HepG2 (cell line): ENCODE data around the gene SEC31A. TPM values are rescaled to one million over a fixed set of nuclear protein-coding genes. Genes with fewer than 3 reads are reported as not detected.

ENCODE experiments used
- DMTF1 ChIP-seq: sonication (generic); formaldehyde crosslinking; IDR thresholded peaks from 2 replicates; pipeline ENCODE4 v1.4.0; 2020; ENCODE audit warnings: mild to moderate bottlenecking, missing genetic modification reagents
- DNMT1 ChIP-seq: sonication (generic); formaldehyde crosslinking; IDR thresholded peaks from 2 replicates; pipeline ENCODE4 v1.5.1; 2020; ENCODE audit warnings: mild to moderate bottlenecking, missing genetic modification reagents
- DNMT3B ChIP-seq: conservative IDR thresholded peaks from 2 replicates; pipeline ENCODE4 v1.6.1; 2016; ENCODE audit warnings: missing biosample characterization, control low read depth
- IKZF1 ChIP-seq: fragments of 450-650 bp; IDR thresholded peaks from 2 replicates; pipeline ENCODE4 v1.7.1; 2016
- KDM6A ChIP-seq: IDR thresholded peaks from 2 replicates; pipeline ENCODE4 v1.6.1; 2016; ENCODE audit warnings: low read depth
- KMT2B ChIP-seq: IDR thresholded peaks from 2 replicates; pipeline ENCODE4 v1.6.1; 2016; ENCODE audit warnings: missing genetic modification reagents, missing compliant biosample characterization
- PHB2 ChIP-seq: fragments of 450-650 bp; IDR thresholded peaks from 2 replicates; pipeline ENCODE4 v1.6.1; 2018; ENCODE audit not compliant: partially characterized antibody
- SMARCE1 ChIP-seq: fragments of 450-650 bp; IDR thresholded peaks from 2 replicates; pipeline ENCODE4 v1.6.1; 2017; ENCODE audit warnings: borderline replicate concordance
- SOX6 ChIP-seq, 2 experiments: fragments of 450-650 bp in 1 of 2; sonication (generic) in 1 of 2; formaldehyde crosslinking in 1 of 2; IDR thresholded peaks; 2 replicates each; pipeline versions ENCODE4 v1.4.0 to v1.6.1; 2017 to 2020; ENCODE audit warnings: antibody characterized with exemption in 1 of 2, mild to moderate bottlenecking in 1 of 2, missing genetic modification reagents in 1 of 2
- TRIM24 ChIP-seq: sonication (generic); formaldehyde crosslinking; IDR thresholded peaks from 2 replicates; pipeline ENCODE4 v1.8.0; 2022; ENCODE audit warnings: mild to moderate bottlenecking, missing genetic modification reagents
- ZFY ChIP-seq: sonication (generic); formaldehyde crosslinking; IDR thresholded peaks from 2 replicates; pipeline ENCODE4 v1.4.0; 2020; ENCODE audit warnings: missing genetic modification reagents
- ZNF260 ChIP-seq: sonication (generic); formaldehyde crosslinking; IDR thresholded peaks from 2 replicates; pipeline ENCODE4 v1.4.0; 2020; ENCODE audit warnings: missing genetic modification reagents, low read depth, mild to moderate bottlenecking, borderline replicate concordance
- ZNF33A ChIP-seq: sonication (generic); formaldehyde crosslinking; IDR thresholded peaks from 2 replicates; pipeline ENCODE4 v1.5.1; 2020; ENCODE audit warnings: missing genetic modification reagents, mild to moderate bottlenecking, moderate library complexity, borderline replicate concordance
- ZNF713 ChIP-seq: sonication (generic); formaldehyde crosslinking; IDR thresholded peaks from 2 replicates; pipeline ENCODE4 v1.4.0; 2020; ENCODE audit warnings: mild to moderate bottlenecking, missing genetic modification reagents
- ZNF777 ChIP-seq: sonication (generic); formaldehyde crosslinking; IDR thresholded peaks from 2 replicates; pipeline ENCODE4 v1.4.0; 2020; ENCODE audit warnings: missing genetic modification reagents
- polyA plus RNA-seq, 8 experiments: library from polyadenylated mRNA; depleted of rRNA in 3 of 8; stranded (reverse) in 7 of 8; unstranded in 1 of 8; fragments of >200 nt; fragmentation: Illumina TruSeq in 4 of 8; extraction: Trizol in 4 of 8; gene quantifications; 2 replicates each; pipeline versions ENCODE4 v1.2.1 to v1.2.3, GENCODE V29; 2011 to 2016; ENCODE audit warnings: low read depth in 4 of 8, missing spikeins in 1 of 8, mixed read lengths in 1 of 8; ENCODE audit not compliant: insufficient read depth in 1 of 8
- total RNA-seq, 5 experiments: library from RNA; depleted of rRNA; stranded (reverse); fragments of >200 nt; fragmentation: Illumina TruSeq; extraction: Trizol; gene quantifications; 2 replicates each; pipeline ENCODE4 v1.2.3, GENCODE V29; 2016; ENCODE audit warnings: low read depth in 1 of 5
- TF ChIP-seq, protein P1 (sequence below): sonication (generic); IDR thresholded peaks from 2 replicates; pipeline ENCODE4 v1.6.1; 2016; ENCODE audit warnings: low read depth, borderline replicate concordance
- TF ChIP-seq, protein P2 (sequence below): fragments of 450-650 bp; IDR thresholded peaks from 2 replicates; pipeline ENCODE4 v1.6.1; 2017
- TF ChIP-seq, protein P3 (sequence below): IDR thresholded peaks from 2 replicates; pipeline ENCODE4 v1.6.1; 2016; ENCODE audit warnings: low read depth, missing genetic modification reagents, missing compliant biosample characterization

SEC31A gene
- total and polyA plus RNA-seq, 2 of the 13 experiments (the other 11 are each of a cell fraction or from before 2014, with no cell fraction given): 231 to 435 TPM

DNA sequence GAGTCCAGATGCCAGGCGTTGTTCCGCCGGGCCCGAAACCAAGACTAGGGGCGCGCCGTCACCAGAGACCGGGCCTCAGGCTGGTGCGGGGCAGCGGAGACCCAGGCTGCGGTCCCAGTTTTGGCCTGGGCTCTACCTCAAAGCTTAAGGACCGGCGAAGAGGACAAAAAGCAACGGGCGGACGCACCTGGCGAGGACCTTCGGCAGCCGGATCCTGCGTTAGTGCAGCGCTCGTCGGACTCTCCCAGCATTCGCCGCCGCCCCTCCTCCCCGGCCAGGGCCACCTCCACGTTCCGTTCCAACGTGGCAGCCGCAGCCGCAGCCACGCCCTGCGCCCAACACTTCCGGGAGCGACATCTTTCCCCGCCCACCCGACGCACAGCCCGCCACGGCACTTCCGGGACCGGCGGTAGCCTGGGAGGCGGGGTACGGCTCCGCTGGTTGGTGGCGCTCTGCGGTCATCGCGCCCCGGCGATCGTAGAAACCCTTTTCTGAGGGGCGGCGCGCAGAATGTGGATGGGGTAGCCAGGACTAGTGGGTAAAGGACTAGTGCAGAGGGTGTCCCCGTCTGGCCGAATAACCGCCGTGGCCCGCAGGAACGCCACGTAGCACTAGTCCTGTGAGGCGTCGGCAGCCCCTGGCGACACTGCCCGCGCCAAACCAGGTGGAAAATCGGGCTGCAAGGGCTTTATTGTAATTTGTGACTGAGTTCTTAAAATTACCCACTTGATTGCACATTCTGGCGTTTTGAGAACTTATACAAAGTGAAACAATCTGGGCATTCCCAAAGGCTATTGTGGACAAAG, at the start of gene SEC31A (continued):
- no peak for TF ChIP-seq SOX6 (IDR thresholded peaks at IDR 0.05)
- TF ChIP-seq SOX6 (CRISPR knock-in tag; IDR thresholded peaks at IDR 0.05): peak; percentile 78
- no peak for TF ChIP-seq ZNF260 (CRISPR knock-in tag)
- no peak for TF ChIP-seq IKZF1
- TF ChIP-seq, protein P1, sequence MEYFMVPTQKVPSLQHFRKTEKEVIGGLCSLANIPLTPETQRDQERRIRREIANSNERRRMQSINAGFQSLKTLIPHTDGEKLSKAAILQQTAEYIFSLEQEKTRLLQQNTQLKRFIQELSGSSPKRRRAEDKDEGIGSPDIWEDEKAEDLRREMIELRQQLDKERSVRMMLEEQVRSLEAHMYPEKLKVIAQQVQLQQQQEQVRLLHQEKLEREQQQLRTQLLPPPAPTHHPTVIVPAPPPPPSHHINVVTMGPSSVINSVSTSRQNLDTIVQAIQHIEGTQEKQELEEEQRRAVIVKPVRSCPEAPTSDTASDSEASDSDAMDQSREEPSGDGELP: peak; percentile 38; the same call in 1 of the 2 replicates
- TF ChIP-seq DNMT1: peak; percentile 89
- peak; percentile 94 for TF ChIP-seq KMT2B (CRISPR knock-in tag)
- no peak for TF ChIP-seq SMARCE1
- TF ChIP-seq, protein P2, sequence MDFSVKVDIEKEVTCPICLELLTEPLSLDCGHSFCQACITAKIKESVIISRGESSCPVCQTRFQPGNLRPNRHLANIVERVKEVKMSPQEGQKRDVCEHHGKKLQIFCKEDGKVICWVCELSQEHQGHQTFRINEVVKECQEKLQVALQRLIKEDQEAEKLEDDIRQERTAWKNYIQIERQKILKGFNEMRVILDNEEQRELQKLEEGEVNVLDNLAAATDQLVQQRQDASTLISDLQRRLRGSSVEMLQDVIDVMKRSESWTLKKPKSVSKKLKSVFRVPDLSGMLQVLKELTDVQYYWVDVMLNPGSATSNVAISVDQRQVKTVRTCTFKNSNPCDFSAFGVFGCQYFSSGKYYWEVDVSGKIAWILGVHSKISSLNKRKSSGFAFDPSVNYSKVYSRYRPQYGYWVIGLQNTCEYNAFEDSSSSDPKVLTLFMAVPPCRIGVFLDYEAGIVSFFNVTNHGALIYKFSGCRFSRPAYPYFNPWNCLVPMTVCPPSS: no peak
- TF ChIP-seq TRIM24 (CRISPR knock-in tag): no peak
- TF ChIP-seq PHB2: no peak
- TF ChIP-seq, protein P3, sequence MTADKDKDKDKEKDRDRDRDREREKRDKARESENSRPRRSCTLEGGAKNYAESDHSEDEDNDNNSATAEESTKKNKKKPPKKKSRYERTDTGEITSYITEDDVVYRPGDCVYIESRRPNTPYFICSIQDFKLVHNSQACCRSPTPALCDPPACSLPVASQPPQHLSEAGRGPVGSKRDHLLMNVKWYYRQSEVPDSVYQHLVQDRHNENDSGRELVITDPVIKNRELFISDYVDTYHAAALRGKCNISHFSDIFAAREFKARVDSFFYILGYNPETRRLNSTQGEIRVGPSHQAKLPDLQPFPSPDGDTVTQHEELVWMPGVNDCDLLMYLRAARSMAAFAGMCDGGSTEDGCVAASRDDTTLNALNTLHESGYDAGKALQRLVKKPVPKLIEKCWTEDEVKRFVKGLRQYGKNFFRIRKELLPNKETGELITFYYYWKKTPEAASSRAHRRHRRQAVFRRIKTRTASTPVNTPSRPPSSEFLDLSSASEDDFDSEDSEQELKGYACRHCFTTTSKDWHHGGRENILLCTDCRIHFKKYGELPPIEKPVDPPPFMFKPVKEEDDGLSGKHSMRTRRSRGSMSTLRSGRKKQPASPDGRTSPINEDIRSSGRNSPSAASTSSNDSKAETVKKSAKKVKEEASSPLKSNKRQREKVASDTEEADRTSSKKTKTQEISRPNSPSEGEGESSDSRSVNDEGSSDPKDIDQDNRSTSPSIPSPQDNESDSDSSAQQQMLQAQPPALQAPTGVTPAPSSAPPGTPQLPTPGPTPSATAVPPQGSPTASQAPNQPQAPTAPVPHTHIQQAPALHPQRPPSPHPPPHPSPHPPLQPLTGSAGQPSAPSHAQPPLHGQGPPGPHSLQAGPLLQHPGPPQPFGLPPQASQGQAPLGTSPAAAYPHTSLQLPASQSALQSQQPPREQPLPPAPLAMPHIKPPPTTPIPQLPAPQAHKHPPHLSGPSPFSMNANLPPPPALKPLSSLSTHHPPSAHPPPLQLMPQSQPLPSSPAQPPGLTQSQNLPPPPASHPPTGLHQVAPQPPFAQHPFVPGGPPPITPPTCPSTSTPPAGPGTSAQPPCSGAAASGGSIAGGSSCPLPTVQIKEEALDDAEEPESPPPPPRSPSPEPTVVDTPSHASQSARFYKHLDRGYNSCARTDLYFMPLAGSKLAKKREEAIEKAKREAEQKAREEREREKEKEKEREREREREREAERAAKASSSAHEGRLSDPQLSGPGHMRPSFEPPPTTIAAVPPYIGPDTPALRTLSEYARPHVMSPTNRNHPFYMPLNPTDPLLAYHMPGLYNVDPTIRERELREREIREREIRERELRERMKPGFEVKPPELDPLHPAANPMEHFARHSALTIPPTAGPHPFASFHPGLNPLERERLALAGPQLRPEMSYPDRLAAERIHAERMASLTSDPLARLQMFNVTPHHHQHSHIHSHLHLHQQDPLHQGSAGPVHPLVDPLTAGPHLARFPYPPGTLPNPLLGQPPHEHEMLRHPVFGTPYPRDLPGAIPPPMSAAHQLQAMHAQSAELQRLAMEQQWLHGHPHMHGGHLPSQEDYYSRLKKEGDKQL (CRISPR knock-in tag): 0 out of 2 replicates have a peak, but pooled peaks have one; percentile 35
- TF ChIP-seq DNMT3B: 0 out of 2 replicates have a peak, but pooled peaks have one; percentile 36
- no peak for TF ChIP-seq KDM6A (CRISPR knock-in tag)
- TF ChIP-seq ZNF713 (CRISPR knock-in tag): no peak
- no peak for TF ChIP-seq DMTF1 (CRISPR knock-in tag)
- TF ChIP-seq ZFY: peak; percentile 96
- TF ChIP-seq ZNF33A (CRISPR knock-in tag): peak; percentile 79; the same call in 1 of the 2 replicates
- TF ChIP-seq ZNF777: no peak
